ENCODE results near the gene C9.
"Not testable (repeated sequence)": the region's sequence is repeated elsewhere in the genome, so short reads cannot be mapped to it uniquely, and the experiment has no call there.

Gene C9

GRCh38 chr5:39283231-39283818 is 81.0 kb downstream of the C9 start:
- Histone ChIP-seq H3K14ac (ENCODE audit: low read length in 2 of 2) (no peak overlapping the region), H2BK5ac (ENCODE audit: low read depth, low read length, poor library complexity, severe bottlenecking) (no peak overlapping the region), H3K79me1 (replicated peaks; ENCODE audit: low read length, poor library complexity, severe bottlenecking) (no peaks in the 10 kb centered on the region), H3K9ac (ENCODE audit: low read length) (peak overlapping the region; percentile 56), H3K36me3 (ENCODE audit: control insufficient read depth in 1 of 2, insufficient read depth in 2 of 2, low read depth in 1 of 2, low read length in 2 of 2) (no peaks in the 10 kb centered on the region), H3K23ac (ENCODE audit: low read length in 2 of 2) (no peak overlapping the region), H2AFZ (ENCODE audit: low read depth, low read length) (no peak overlapping the region), H3K4me2 (ENCODE audit: low read length, poor library complexity, severe bottlenecking) (no peak overlapping the region), H3K4me3 (ENCODE audit: insufficient read depth in 1 of 2, low read depth in 1 of 2, low read length in 2 of 2) (no peak overlapping the region), H2AK5ac (ENCODE audit: low read length, severe bottlenecking) (no peak overlapping the region), H2BK120ac (ENCODE audit: low read depth, low read length) (no peak overlapping the region), H4K8ac (ENCODE audit: low read length) (no peak overlapping the region), H2BK12ac (ENCODE audit: low read length in 2 of 2) (no peak overlapping the region), H4K91ac (ENCODE audit: low read length) (no peak overlapping the region), H3K9me3 (ENCODE audit: control insufficient read depth, low read length) (no peaks in the 10 kb centered on the region), H3K4me1 (ENCODE audit: control insufficient read depth, insufficient read depth, low read depth, low read length) (no peaks in the 10 kb centered on the region), H2BK15ac (ENCODE audit: low read depth, poor library complexity, severe bottlenecking) (no peak overlapping the region), H3K27ac (ENCODE audit: low read length, poor library complexity, severe bottlenecking) (no peak overlapping the region), H3K18ac (ENCODE audit: low read depth in 1 of 2, low read length in 2 of 2) (no peak overlapping the region), H3K27me3 (ENCODE audit: control insufficient read depth in 1 of 2, insufficient read depth in 1 of 2, low read length in 2 of 2) (no peaks in the 10 kb centered on the region), H3K4ac (ENCODE audit: low read depth in 1 of 2, low read length in 2 of 2) (no peak overlapping the region)
- peak; percentile 71 for DNase-seq
- 23% methylated on average over 2 of the region's 3 CpGs for WGBS

DNA sequence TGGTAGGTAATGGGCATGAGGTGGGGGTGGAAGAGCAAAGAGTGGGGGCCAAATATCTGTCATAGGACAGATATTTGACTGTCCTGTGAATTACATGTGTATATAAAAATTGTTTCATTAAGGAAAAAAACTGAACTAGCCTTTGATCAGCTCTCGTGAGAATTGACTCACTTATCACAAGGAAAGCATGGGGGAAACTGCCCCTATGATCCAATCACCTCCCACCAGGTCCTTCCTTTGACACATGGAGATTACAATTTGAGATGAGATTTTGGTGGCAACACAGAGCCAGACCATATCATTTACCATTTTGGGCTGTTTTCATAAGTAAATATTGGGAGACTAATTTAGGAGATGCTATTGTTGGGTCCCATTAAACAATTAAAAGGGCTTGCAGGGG is 81.7 kb downstream of the C9 start:
- no peak for DNase-seq
- Histone ChIP-seq H2BK5ac (ENCODE audit: low read depth, low read length, poor library complexity, severe bottlenecking) (no peak overlapping the region), H3K27me3 (ENCODE audit: control insufficient read depth in 1 of 2, insufficient read depth in 1 of 2, low read length in 2 of 2) (no peaks in the 10 kb centered on the region), H2BK12ac (ENCODE audit: low read length in 2 of 2) (no peak overlapping the region), H2BK120ac (ENCODE audit: low read depth, low read length) (no peak overlapping the region), H3K4ac (ENCODE audit: low read depth in 1 of 2, low read length in 2 of 2) (no peak overlapping the region), H2AFZ (ENCODE audit: low read depth, low read length) (no peak overlapping the region), H4K91ac (ENCODE audit: low read length) (no peak overlapping the region), H3K4me2 (ENCODE audit: low read length, poor library complexity, severe bottlenecking) (no peak overlapping the region), H3K23ac (ENCODE audit: low read length in 2 of 2) (no peak overlapping the region), H3K79me1 (replicated peaks; ENCODE audit: low read length, poor library complexity, severe bottlenecking) (no peaks in the 10 kb centered on the region), H3K9ac (ENCODE audit: low read length) (peak overlapping the region; percentile 56), H3K18ac (ENCODE audit: low read depth in 1 of 2, low read length in 2 of 2) (no peak overlapping the region), H3K14ac (ENCODE audit: low read length in 2 of 2) (no peak overlapping the region), H3K4me1 (ENCODE audit: control insufficient read depth, insufficient read depth, low read depth, low read length) (no peaks in the 10 kb centered on the region), H3K36me3 (ENCODE audit: control insufficient read depth in 1 of 2, insufficient read depth in 2 of 2, low read depth in 1 of 2, low read length in 2 of 2) (no peaks in the 10 kb centered on the region), H3K27ac (ENCODE audit: low read length, poor library complexity, severe bottlenecking) (no peak overlapping the region), H4K8ac (ENCODE audit: low read length) (no peak overlapping the region), H2AK5ac (ENCODE audit: low read length, severe bottlenecking) (no peak overlapping the region), H2BK15ac (ENCODE audit: low read depth, poor library complexity, severe bottlenecking) (no peak overlapping the region), H3K4me3 (ENCODE audit: insufficient read depth in 1 of 2, low read depth in 1 of 2, low read length in 2 of 2) (no peak overlapping the region), H3K9me3 (ENCODE audit: control insufficient read depth, low read length) (no peaks in the 10 kb centered on the region)
- WGBS = 100% methylated on average over 1 of the region's 1 CpG

DNA sequence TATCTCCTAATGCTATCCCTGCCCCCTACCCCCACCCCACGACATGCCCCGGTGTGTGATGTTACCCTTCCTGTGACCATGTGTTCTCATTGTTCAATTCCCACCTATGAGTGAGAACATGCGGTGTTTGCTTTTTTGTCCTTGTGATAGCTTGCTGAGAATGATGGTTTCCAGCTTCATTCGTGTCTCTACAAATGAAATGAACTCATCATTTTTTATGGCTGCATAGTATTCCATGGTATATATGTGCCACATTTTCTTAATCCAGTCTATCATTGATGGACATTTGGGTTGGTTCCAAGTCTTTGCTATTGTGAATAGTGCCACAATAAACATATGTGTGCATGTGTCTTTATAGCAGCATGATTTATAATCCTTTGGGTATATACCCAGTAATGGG is 88.4 kb downstream of the C9 start:
- not testable (repeated sequence) for H3K14ac ChIP-seq (ENCODE audit: low read length in 2 of 2)
- WGBS = 37% methylated on average over 2 of the region's 4 CpGs

GRCh38 chr5:39274398-39275085 is 89.8 kb downstream of the C9 start:
- Histone ChIP-seq H2AFZ (ENCODE audit: low read depth, low read length) (no peak overlapping the region), H3K23ac (ENCODE audit: low read length in 2 of 2) (no peak overlapping the region), H3K27me3 (ENCODE audit: control insufficient read depth in 1 of 2, insufficient read depth in 1 of 2, low read length in 2 of 2) (no peaks in the 10 kb centered on the region), H3K9ac (ENCODE audit: low read length) (peak overlapping the region; percentile 0), H2BK5ac (ENCODE audit: low read depth, low read length, poor library complexity, severe bottlenecking) (no peak overlapping the region), H3K14ac (ENCODE audit: low read length in 2 of 2) (no peak overlapping the region), H2AK5ac (ENCODE audit: low read length, severe bottlenecking) (no peak overlapping the region), H4K91ac (ENCODE audit: low read length) (no peak overlapping the region), H3K27ac (ENCODE audit: low read length, poor library complexity, severe bottlenecking) (no peak overlapping the region), H4K8ac (ENCODE audit: low read length) (no peak overlapping the region), H3K9me3 (ENCODE audit: control insufficient read depth, low read length) (no peaks in the 10 kb centered on the region), H3K36me3 (ENCODE audit: control insufficient read depth in 1 of 2, insufficient read depth in 2 of 2, low read depth in 1 of 2, low read length in 2 of 2) (no peaks in the 10 kb centered on the region), H2BK12ac (ENCODE audit: low read length in 2 of 2) (no peak overlapping the region), H3K4me2 (ENCODE audit: low read length, poor library complexity, severe bottlenecking) (no peak overlapping the region), H2BK15ac (ENCODE audit: low read depth, poor library complexity, severe bottlenecking) (no peak overlapping the region), H3K4me3 (ENCODE audit: insufficient read depth in 1 of 2, low read depth in 1 of 2, low read length in 2 of 2) (no peak overlapping the region), H3K4ac (ENCODE audit: low read depth in 1 of 2, low read length in 2 of 2) (no peak overlapping the region), H3K18ac (ENCODE audit: low read depth in 1 of 2, low read length in 2 of 2) (no peak overlapping the region), H3K79me1 (replicated peaks; ENCODE audit: low read length, poor library complexity, severe bottlenecking) (no peaks in the 10 kb centered on the region), H3K4me1 (ENCODE audit: control insufficient read depth, insufficient read depth, low read depth, low read length) (no peaks in the 10 kb centered on the region), H2BK120ac (ENCODE audit: low read depth, low read length) (no peak overlapping the region)
- DNase-seq = no peak
- WGBS = 96% methylated on average over 2 of the region's 2 CpGs

More for the DNA sequence above, 88.4 kb downstream of the C9 start:
- not testable (repeated sequence) for H3K4me3 ChIP-seq (ENCODE audit: insufficient read depth in 1 of 2, low read depth in 1 of 2, low read length in 2 of 2); H3K4ac ChIP-seq (ENCODE audit: low read depth in 1 of 2, low read length in 2 of 2); H3K9ac ChIP-seq (ENCODE audit: low read length); H3K79me1 ChIP-seq (replicated peaks; ENCODE audit: low read length, poor library complexity, severe bottlenecking); H2BK15ac ChIP-seq (ENCODE audit: low read depth, poor library complexity, severe bottlenecking); H3K36me3 ChIP-seq (ENCODE audit: control insufficient read depth in 1 of 2, insufficient read depth in 2 of 2, low read depth in 1 of 2, low read length in 2 of 2); H3K23ac ChIP-seq (ENCODE audit: low read length in 2 of 2); H2BK120ac ChIP-seq (ENCODE audit: low read depth, low read length); H3K27me3 ChIP-seq (ENCODE audit: control insufficient read depth in 1 of 2, insufficient read depth in 1 of 2, low read length in 2 of 2); H3K4me1 ChIP-seq (ENCODE audit: control insufficient read depth, insufficient read depth, low read depth, low read length); H4K8ac ChIP-seq (ENCODE audit: low read length); H2BK12ac ChIP-seq (ENCODE audit: low read length in 2 of 2); H2BK5ac ChIP-seq (ENCODE audit: low read depth, low read length, poor library complexity, severe bottlenecking); H3K18ac ChIP-seq (ENCODE audit: low read depth in 1 of 2, low read length in 2 of 2); H3K27ac ChIP-seq (ENCODE audit: low read length, poor library complexity, severe bottlenecking); H3K4me2 ChIP-seq (ENCODE audit: low read length, poor library complexity, severe bottlenecking); H2AFZ ChIP-seq (ENCODE audit: low read depth, low read length); H3K9me3 ChIP-seq (ENCODE audit: control insufficient read depth, low read length); H2AK5ac ChIP-seq (ENCODE audit: low read length, severe bottlenecking); H4K91ac ChIP-seq (ENCODE audit: low read length); DNase-seq

Measured in mesenchymal stem cell (in vitro differentiated cells and primary cell).